HepG2 (cell line): ENCODE data around the gene NOS1AP. TPM values are rescaled to one million over a fixed set of nuclear protein-coding genes. Genes with fewer than 3 reads are reported as not detected.

Source experiments
- ATAC-seq: fragments of 200-7000 bp; cut with Tn5 transposase; 3 replicates; pipeline ENCODE4 v1.9.1; 2020; ENCODE audit warnings: mild to moderate bottlenecking, moderate library complexity
- BruUV-seq: library from RNA; stranded (reverse); fragments of 400-500 nt; replicated peaks from 2 replicates; lab custom pipeline; 2021; lab: Mats Ljungman, UMichigan
- CTCF ChIA-PET: fragments of 300-600 bp; formaldehyde crosslinking; extraction: SDS; loops from one replicate; lab custom pipeline; 2021; ENCODE audit warnings: low total read pairs, inconsistent platforms, low intra/inter-chr PET ratio; lab: Yijun Ruan, JAX
- POLR2A ChIA-PET: fragments of 350-600 bp; sonication (Branson Sonifier 250); formaldehyde crosslinking; loops from one replicate; lab custom pipeline; 2020; ENCODE audit warnings: antibody characterized with exemption, inconsistent platforms; lab: Yijun Ruan, JAX
- DNase-seq: peaks from one replicate; pipeline ENCODE4 v3.0.0-alpha.2; 2015; ENCODE audit warnings: low spot score
- FAIRE-seq: peaks from 3 replicates; lab custom pipeline; 2011; peaks lifted over from hg19 to GRCh38; lab: Jason Lieb, UNC
- H2AFZ ChIP-seq: one replicate; pipeline ENCODE4 v1.6.1; 2011; ENCODE audit warnings: low read length, inconsistent platforms
- H3K27ac ChIP-seq: fragments of 300-600 bp; 3 replicates; pipeline ENCODE4 v1.8.0; 2011; ENCODE audit warnings: mixed run types, mild to moderate bottlenecking, mixed read lengths, low read length, inconsistent platforms; ENCODE audit not compliant: insufficient read depth; ENCODE audit errors: extremely low read length
- H3K27me3 ChIP-seq, 2 experiments: fragments of 200-600 bp in 1 of 2; 2 replicates in 1 of 2; 3 replicates in 1 of 2; pipeline versions ENCODE4 v1.6.0 to v1.8.0; 2011; ENCODE audit warnings: low read length in 2 of 2, mild to moderate bottlenecking in 2 of 2, moderate library complexity in 2 of 2, inconsistent platforms in 1 of 2; ENCODE audit not compliant: insufficient read depth in 2 of 2, control insufficient read depth in 1 of 2
- H3K36me3 ChIP-seq, 2 experiments: fragments of 200-600 bp in 1 of 2; replicated peaks in 1 of 2; 2 replicates in 1 of 2; 3 replicates in 1 of 2; pipeline versions ENCODE4 v1.5.1 to v1.8.0; 2011; ENCODE audit warnings: low read length in 2 of 2, inconsistent platforms in 1 of 2; ENCODE audit not compliant: insufficient read depth in 2 of 2, control insufficient read depth in 1 of 2
- H3K4me1 ChIP-seq: 2 replicates; pipeline ENCODE4 v1.5.1; 2012; ENCODE audit warnings: low read length, inconsistent platforms; ENCODE audit not compliant: insufficient read depth
- H3K4me2 ChIP-seq: 2 replicates; pipeline ENCODE4 v1.6.0; 2011; ENCODE audit warnings: low read depth, low read length, inconsistent platforms
- H3K4me3 ChIP-seq, 3 experiments: fragments of 200-600 bp in 1 of 3; sonication (generic), shearing (Covaris generic) in 1 of 3; replicated peaks in 1 of 3; 2 replicates each; pipeline ENCODE4 v1.5.1; 2011 to 2016; ENCODE audit warnings: low read length in 3 of 3, inconsistent platforms in 2 of 3, low read depth in 2 of 3, mild to moderate bottlenecking in 2 of 3, control low read depth in 1 of 3, mixed read lengths in 1 of 3; ENCODE audit not compliant: insufficient read depth in 1 of 3
- H3K79me2 ChIP-seq: one replicate; pipeline ENCODE4 v1.6.1; 2011; ENCODE audit warnings: low read length, inconsistent platforms; ENCODE audit not compliant: insufficient read depth
- H3K9ac ChIP-seq: 2 replicates; pipeline ENCODE4 v1.6.0; 2011; ENCODE audit warnings: mild to moderate bottlenecking, low read depth, low read length, inconsistent platforms; ENCODE audit not compliant: insufficient read depth
- H3K9me3 ChIP-seq: 2 replicates; pipeline ENCODE4 v1.5.1; 2012; ENCODE audit warnings: mild to moderate bottlenecking, low read length
- H4K20me1 ChIP-seq: 2 replicates; pipeline ENCODE4 v1.6.0; 2011; ENCODE audit warnings: inconsistent platforms, mild to moderate bottlenecking, low read length, moderate library complexity; ENCODE audit not compliant: insufficient read depth
- BRD4 ChIP-seq: sonication (generic); formaldehyde crosslinking; IDR thresholded peaks from 2 replicates; pipeline ENCODE4 v1.4.0; 2020; ENCODE audit warnings: missing genetic modification reagents
- GZF1 ChIP-seq: sonication (generic); formaldehyde crosslinking; IDR thresholded peaks from 2 replicates; pipeline ENCODE4 v1.5.1; 2020; ENCODE audit warnings: mild to moderate bottlenecking, missing genetic modification reagents
- MED8 ChIP-seq: sonication (generic); formaldehyde crosslinking; IDR thresholded peaks from 2 replicates; pipeline ENCODE4 v1.8.1; 2023; ENCODE audit warnings: mild to moderate bottlenecking, missing genetic modification reagents; ENCODE audit not compliant: insufficient replicate concordance
- NR2F2 ChIP-seq: IDR thresholded peaks from 2 replicates; pipeline ENCODE4 v1.6.1; 2012; ENCODE audit warnings: low read depth, inconsistent platforms, borderline replicate concordance
- RBAK ChIP-seq: sonication (generic); formaldehyde crosslinking; IDR thresholded peaks from 2 replicates; pipeline ENCODE4 v1.5.1; 2020; ENCODE audit warnings: mild to moderate bottlenecking, missing genetic modification reagents
- SMARCC2 ChIP-seq: fragments of 450-650 bp; IDR thresholded peaks from 2 replicates; pipeline ENCODE4 v1.6.1; 2017; ENCODE audit warnings: antibody characterized with exemption, mild to moderate bottlenecking
- TEAD3 ChIP-seq: optimal IDR thresholded peaks from 2 replicates; pipeline ENCODE3; 2016; ENCODE audit warnings: borderline replicate concordance
- YEATS2 ChIP-seq: sonication (generic); formaldehyde crosslinking; IDR thresholded peaks from 2 replicates; pipeline ENCODE4 v1.4.0; 2020; ENCODE audit warnings: missing genetic modification reagents, borderline replicate concordance
- ZFP36L2 ChIP-seq: sonication (generic); formaldehyde crosslinking; IDR thresholded peaks from 2 replicates; pipeline ENCODE4 v1.4.0; 2020; ENCODE audit warnings: missing genetic modification reagents
- ZNF207 ChIP-seq: fragments of 450-650 bp; IDR thresholded peaks from 2 replicates; pipeline ENCODE4 v1.6.1; 2016; ENCODE audit warnings: antibody characterized with exemption, borderline replicate concordance
- ZNF253 ChIP-seq: sonication (generic); formaldehyde crosslinking; IDR thresholded peaks from 2 replicates; pipeline ENCODE4 v1.8.0; 2022; ENCODE audit warnings: mild to moderate bottlenecking, missing genetic modification reagents, borderline replicate concordance
- ZNF570 ChIP-seq: sonication (generic); formaldehyde crosslinking; IDR thresholded peaks from 2 replicates; pipeline ENCODE4 v1.4.0; 2020; ENCODE audit warnings: mild to moderate bottlenecking, missing genetic modification reagents, borderline replicate concordance
- ZNF781 ChIP-seq: sonication (generic); formaldehyde crosslinking; IDR thresholded peaks from 2 replicates; pipeline ENCODE4 v1.5.1; 2020; ENCODE audit warnings: borderline replicate concordance, mild to moderate bottlenecking, missing genetic modification reagents; ENCODE audit errors: not compliant biosample characterization
- ZNF850 ChIP-seq: sonication (generic); formaldehyde crosslinking; conservative IDR thresholded peaks from 2 replicates; pipeline ENCODE4 v1.9.0; 2021; ENCODE audit warnings: mild to moderate bottlenecking, missing genetic modification reagents
- ZSCAN22 ChIP-seq: sonication (generic); formaldehyde crosslinking; IDR thresholded peaks from 2 replicates; pipeline ENCODE4 v1.4.0; 2020; ENCODE audit warnings: mild to moderate bottlenecking, missing genetic modification reagents
- ZSCAN9 ChIP-seq: IDR thresholded peaks from 2 replicates; pipeline ENCODE4 v1.6.1; 2016; ENCODE audit warnings: borderline replicate concordance
- WGBS: methylation state at CpG from one replicate; pipeline ENCODE4 v1.1.6; 2017; ENCODE audit warnings: low lambda C conversion rate; 5-methylcytosine and 5-hydroxymethylcytosine counted together
- in situ Hi-C: cut with HindIII; loops from 2 replicates; pipeline ENCODE4 v1.10.0; 2017; ENCODE audit warnings: low pct_unique_long_range_greater_than_20kb; ENCODE audit not compliant: extremely low pct_ligation_motif_present
- intact Hi-C: fragments of 100-400 bp; cut with micrococcal nuclease; formaldehyde crosslinking; loops from one replicate; pipeline ENCODE4 v1.10.0; 2022; ENCODE audit not compliant: unreplicated experiment
- polyA plus RNA-seq, 8 experiments: library from polyadenylated mRNA; depleted of rRNA in 3 of 8; stranded (reverse) in 7 of 8; unstranded in 1 of 8; fragments of >200 nt; fragmentation: Illumina TruSeq in 4 of 8; extraction: Trizol in 4 of 8; gene quantifications; 2 replicates each; pipeline versions ENCODE4 v1.2.1 to v1.2.3, GENCODE V29; 2011 to 2016; ENCODE audit warnings: low read depth in 4 of 8, missing spikeins in 1 of 8, mixed read lengths in 1 of 8; ENCODE audit not compliant: insufficient read depth in 1 of 8
- total RNA-seq, 5 experiments: library from RNA; depleted of rRNA; stranded (reverse); fragments of >200 nt; fragmentation: Illumina TruSeq; extraction: Trizol; gene quantifications; 2 replicates each; pipeline ENCODE4 v1.2.3, GENCODE V29; 2016; ENCODE audit warnings: low read depth in 1 of 5
- TF ChIP-seq, protein P1 (sequence below): sonication (generic); formaldehyde crosslinking; IDR thresholded peaks from 2 replicates; pipeline ENCODE4 v1.8.1; 2023; ENCODE audit warnings: mild to moderate bottlenecking, missing genetic modification reagents
- TF ChIP-seq, protein P2 (sequence below): sonication (generic); formaldehyde crosslinking; IDR thresholded peaks from 2 replicates; pipeline ENCODE4 v1.5.0; 2020; ENCODE audit warnings: mild to moderate bottlenecking, low read depth, missing genetic modification reagents, borderline replicate concordance
- TF ChIP-seq, protein P3 (sequence below): sonication (generic); formaldehyde crosslinking; IDR thresholded peaks from 2 replicates; pipeline ENCODE4 v1.9.0; 2021; ENCODE audit warnings: missing genetic modification reagents, mild to moderate bottlenecking, borderline replicate concordance
- TF ChIP-seq, protein P4 (sequence below): sonication (generic); formaldehyde crosslinking; IDR thresholded peaks from 2 replicates; pipeline ENCODE4 v1.4.0; 2020; ENCODE audit warnings: missing genetic modification reagents, mild to moderate bottlenecking, borderline replicate concordance

Gene NOS1AP
- total and polyA plus RNA-seq, 2 of the 13 experiments (the other 11 are each of a cell fraction or from before 2014, with no cell fraction given) = 2.0 to 3.3 TPM

DNA sequence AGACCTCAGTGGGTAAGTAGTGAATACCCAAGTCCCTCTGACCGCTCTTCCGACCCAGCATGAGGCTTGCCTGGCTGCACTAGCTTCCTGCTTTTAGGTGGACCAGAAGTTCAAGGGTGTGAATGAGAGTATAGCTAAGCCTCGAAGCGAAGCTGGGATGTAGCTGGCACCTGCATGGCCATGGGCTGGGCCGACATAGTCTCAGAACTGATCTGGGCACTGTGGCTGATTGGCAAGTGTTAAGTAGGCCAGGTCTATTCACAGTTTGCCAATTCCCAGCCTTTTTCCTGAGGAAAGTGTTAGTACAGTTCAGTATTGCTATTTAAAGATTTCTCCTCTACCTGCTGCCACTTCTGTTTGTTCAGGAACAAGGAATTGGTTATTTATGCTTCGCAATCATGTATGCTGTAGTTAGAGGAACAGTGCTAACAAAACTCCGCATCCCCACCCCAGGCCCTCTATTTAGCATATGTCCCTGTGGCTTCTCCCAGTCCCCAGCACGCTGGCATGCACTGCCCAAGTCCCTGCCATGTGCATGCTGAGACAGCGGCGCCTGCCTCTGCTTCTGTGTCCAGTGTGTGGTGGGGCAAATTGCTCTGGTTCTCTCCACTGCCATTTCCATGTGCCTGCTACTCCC is 290.9 kb downstream of the NOS1AP start (continued):
- TF ChIP-seq ZSCAN22 (CRISPR knock-in tag) = no peak
- no peak for TF ChIP-seq SMARCC2
- TF ChIP-seq, protein P1, sequence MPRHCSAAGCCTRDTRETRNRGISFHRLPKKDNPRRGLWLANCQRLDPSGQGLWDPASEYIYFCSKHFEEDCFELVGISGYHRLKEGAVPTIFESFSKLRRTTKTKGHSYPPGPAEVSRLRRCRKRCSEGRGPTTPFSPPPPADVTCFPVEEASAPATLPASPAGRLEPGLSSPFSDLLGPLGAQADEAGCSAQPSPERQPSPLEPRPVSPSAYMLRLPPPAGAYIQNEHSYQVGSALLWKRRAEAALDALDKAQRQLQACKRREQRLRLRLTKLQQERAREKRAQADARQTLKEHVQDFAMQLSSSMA (CRISPR knock-in tag) = no peak
- TF ChIP-seq ZFP36L2 (CRISPR knock-in tag) = no peak

DNA sequence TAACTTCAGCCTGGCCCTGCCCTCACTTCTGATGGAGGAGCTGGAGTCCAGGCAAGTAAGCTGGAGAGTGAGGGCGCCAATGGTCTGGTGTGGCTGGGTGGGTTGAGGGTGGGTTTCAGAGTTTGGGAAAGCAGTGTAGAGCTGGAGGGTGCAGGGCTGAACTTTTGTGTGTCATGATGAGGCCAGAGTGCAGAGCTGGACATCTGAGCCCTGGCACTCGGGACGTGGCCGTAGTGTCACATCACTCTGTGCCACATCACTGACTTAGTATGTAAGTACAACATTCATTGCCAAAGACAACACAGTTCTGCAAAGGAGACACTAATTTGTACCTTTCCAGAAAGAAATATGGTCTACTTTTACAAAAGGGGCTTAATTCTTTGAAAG is 291.4 kb downstream of the NOS1AP start:
- Histone ChIP-seq H2AFZ (no peak overlapping the region), H3K9me3 (no peaks in the 10 kb centered on the region), H3K4me3 (no peak overlapping the region), H4K20me1 (no peaks in the 10 kb centered on the region), H3K4me1 (no peaks in the 10 kb centered on the region), H3K36me3 (peaks cover 18 to 67% of the 10 kb centered on the region in 2 experiments), H3K79me2 (no peaks in the 10 kb centered on the region), H3K4me2 (no peak overlapping the region), H3K27ac (no peak overlapping the region), H3K9ac (no peak overlapping the region), H3K27me3 (no peaks in the 10 kb centered on the region)
- ATAC-seq = no peak
- intact Hi-C loops (no loop called here), in situ Hi-C loops (no loop called here)
- TF ChIP-seq, protein P2, sequence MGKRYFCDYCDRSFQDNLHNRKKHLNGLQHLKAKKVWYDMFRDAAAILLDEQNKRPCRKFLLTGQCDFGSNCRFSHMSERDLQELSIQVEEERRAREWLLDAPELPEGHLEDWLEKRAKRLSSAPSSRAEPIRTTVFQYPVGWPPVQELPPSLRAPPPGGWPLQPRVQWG (CRISPR knock-in tag) = no peak
- TF ChIP-seq, protein P3, sequence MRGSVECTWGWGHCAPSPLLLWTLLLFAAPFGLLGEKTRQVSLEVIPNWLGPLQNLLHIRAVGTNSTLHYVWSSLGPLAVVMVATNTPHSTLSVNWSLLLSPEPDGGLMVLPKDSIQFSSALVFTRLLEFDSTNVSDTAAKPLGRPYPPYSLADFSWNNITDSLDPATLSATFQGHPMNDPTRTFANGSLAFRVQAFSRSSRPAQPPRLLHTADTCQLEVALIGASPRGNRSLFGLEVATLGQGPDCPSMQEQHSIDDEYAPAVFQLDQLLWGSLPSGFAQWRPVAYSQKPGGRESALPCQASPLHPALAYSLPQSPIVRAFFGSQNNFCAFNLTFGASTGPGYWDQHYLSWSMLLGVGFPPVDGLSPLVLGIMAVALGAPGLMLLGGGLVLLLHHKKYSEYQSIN (CRISPR knock-in tag) = no peak
- TF ChIP-seq NR2F2 (no peak), MED8 (CRISPR knock-in tag) (no peak), ZNF850 (CRISPR knock-in tag) (no peak), ZNF570 (CRISPR knock-in tag) (no peak), TEAD3 (CRISPR knock-in tag) (no peak), ZNF207 (no peak), BRD4 (CRISPR knock-in tag) (no peak), GZF1 (CRISPR knock-in tag) (no peak), YEATS2 (CRISPR knock-in tag) (no peak), ZSCAN9 (CRISPR knock-in tag) (no peak), ZNF781 (CRISPR knock-in tag) (no peak), RBAK (CRISPR knock-in tag) (no peak), ZNF253 (no peak)
- TF ChIP-seq, protein P4, sequence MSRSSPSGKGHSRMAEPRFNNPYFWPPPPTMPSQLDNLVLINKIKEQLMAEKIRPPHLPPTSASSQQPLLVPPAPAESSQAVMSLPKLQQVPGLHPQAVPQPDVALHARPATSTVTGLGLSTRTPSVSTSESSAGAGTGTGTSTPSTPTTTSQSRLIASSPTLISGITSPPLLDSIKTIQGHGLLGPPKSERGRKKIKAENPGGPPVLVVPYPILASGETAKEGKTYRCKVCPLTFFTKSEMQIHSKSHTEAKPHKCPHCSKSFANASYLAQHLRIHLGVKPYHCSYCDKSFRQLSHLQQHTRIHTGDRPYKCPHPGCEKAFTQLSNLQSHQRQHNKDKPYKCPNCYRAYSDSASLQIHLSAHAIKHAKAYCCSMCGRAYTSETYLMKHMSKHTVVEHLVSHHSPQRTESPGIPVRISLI (CRISPR knock-in tag) = no peak
- 97% methylated on average over 4 of the region's 4 CpGs for WGBS
- no peak for DNase-seq
- ChIA-PET CTCF (no interaction called here), POLR2A (no interaction called here)
- no peak for FAIRE-seq
- no TSS peak for BruUV-seq
